Eye (tissue), 1 donor: Measurements from ENCODE around the gene CLPTM1L.

ENCODE experiments used
- DNase-seq: peaks from one replicate; pipeline ENCODE4 v3.0.0-alpha.2; 2015

CLPTM1L gene

GRCh38 chr5:1344975-1345838, at the start of gene CLPTM1L:
TSS of gene CLPTM1L (minus strand) at chr5:1345099. CDS start at chr5:1344841, 258 bp downstream.
- DNase-seq = peak; percentile 95

GRCh38 chr5:1393571-1394501, 48.9 kb upstream of the CLPTM1L start:
- DNase-seq = no peak

GRCh38 chr5:1392801-1393565, 48.1 kb upstream of the CLPTM1L start:
- DNase-seq = no peak

- no peak for DNase-seq
Measured at GRCh38 chr5:1392261-1392660, 47.4 kb upstream of the CLPTM1L start.

GRCh38 chr5:1391691-1392090, 46.8 kb upstream of the CLPTM1L start:
- DNase-seq = no peak

GRCh38 chr5:1390861-1391600, 46.1 kb upstream of the CLPTM1L start:
- no peak for DNase-seq

GRCh38 chr5:1390333-1390732, 45.4 kb upstream of the CLPTM1L start:
- DNase-seq = no peak

GRCh38 chr5:1388383-1388967, 43.6 kb upstream of the CLPTM1L start:
- DNase-seq = no peak

- no peak for DNase-seq
Measured at GRCh38 chr5:1387876-1388275, 43.0 kb upstream of the CLPTM1L start.

- no peak for DNase-seq
Measured at GRCh38 chr5:1387059-1387755, 42.3 kb upstream of the CLPTM1L start.

GRCh38 chr5:1386274-1386717, 41.4 kb upstream of the CLPTM1L start:
- peak; percentile 78 for DNase-seq

- DNase-seq = peak; percentile 86
Measured at GRCh38 chr5:1385395-1386273, 40.7 kb upstream of the CLPTM1L start.

- no peak for DNase-seq
Measured at GRCh38 chr5:1384521-1384920, 39.6 kb upstream of the CLPTM1L start.

GRCh38 chr5:1383886-1384401, 39.0 kb upstream of the CLPTM1L start:
- DNase-seq = no peak

- DNase-seq = no peak
Measured at GRCh38 chr5:1383344-1383743, 38.4 kb upstream of the CLPTM1L start.

- DNase-seq = no peak
Measured at GRCh38 chr5:1382248-1382700, 37.4 kb upstream of the CLPTM1L start.

- DNase-seq = no peak
Measured at GRCh38 chr5:1381370-1382247, 36.7 kb upstream of the CLPTM1L start.

- no peak for DNase-seq
Measured at GRCh38 chr5:1380910-1381309, 36.0 kb upstream of the CLPTM1L start.
